Calu3 (cell line): ENCODE results near the gene DNAJB13. TPM values are rescaled to one million over a fixed set of nuclear protein-coding genes. Genes with fewer than 3 reads are reported as not detected.

Source experiments
- BruUV-seq: library from RNA; stranded (reverse); fragments of 400-500 nt; replicated peaks from 2 replicates; lab custom pipeline; 2021; lab: Mats Ljungman, UMichigan
- CTCF ChIA-PET: fragments of 300-600 bp; sonication (Branson Sonifier 250); formaldehyde crosslinking; loops from one replicate; lab custom pipeline; 2022; ENCODE audit warnings: antibody characterized with exemption; lab: Charles Lee
- DNase-seq: peaks from one replicate; pipeline ENCODE4 v3.0.0; 2022
- H3K27ac Mint-ChIP-seq: one replicate; pipeline ENCODE4 v1.8.0; 2022; ENCODE audit warnings: mixed read lengths; ENCODE audit not compliant: unreplicated experiment
- H3K27me3 Mint-ChIP-seq: one replicate; pipeline ENCODE4 v1.8.0; 2022; ENCODE audit warnings: mixed read lengths; ENCODE audit not compliant: unreplicated experiment
- H3K36me3 Mint-ChIP-seq: one replicate; pipeline ENCODE4 v1.8.0; 2022; ENCODE audit warnings: mild to moderate bottlenecking, moderate library complexity, mixed read lengths; ENCODE audit not compliant: insufficient read depth, unreplicated experiment
- H3K4me1 Mint-ChIP-seq: one replicate; pipeline ENCODE4 v1.8.0; 2022; ENCODE audit warnings: mild to moderate bottlenecking, low read depth, mixed read lengths; ENCODE audit not compliant: unreplicated experiment
- H3K4me3 Mint-ChIP-seq: one replicate; pipeline ENCODE4 v1.8.0; 2022; ENCODE audit warnings: mild to moderate bottlenecking, low read depth, moderate library complexity, mixed read lengths; ENCODE audit not compliant: unreplicated experiment
- H3K9me3 Mint-ChIP-seq: one replicate; pipeline ENCODE4 v1.8.0; 2022; ENCODE audit warnings: low read depth, mixed read lengths; ENCODE audit not compliant: unreplicated experiment
- CTCF ChIP-seq: fragments of 200-600 bp; IDR thresholded peaks from one replicate; pipeline ENCODE4 v1.8.0; 2022; ENCODE audit warnings: antibody characterized with exemption; ENCODE audit not compliant: unreplicated experiment
- intact Hi-C: fragments of 100-400 bp; cut with micrococcal nuclease; formaldehyde crosslinking; loops from one replicate; pipeline ENCODE4 v1.10.0; 2022; ENCODE audit not compliant: unreplicated experiment
- total RNA-seq: library from RNA; stranded (reverse); gene quantifications from 2 replicates; pipeline ENCODE4 v1.2.3, GENCODE V29; 2022

Gene DNAJB13
- total RNA-seq, 1 experiment from 2014 or later: 0.50 TPM

GRCh38 chr11:73995731-73996130, 44.9 kb downstream of the DNAJB13 start:
- no TSS peak for BruUV-seq
- Mint-ChIP-seq H3K9me3 (no peaks in the 10 kb centered on the region), H3K36me3 (no peaks in the 10 kb centered on the region), H3K27me3 (no peaks in the 10 kb centered on the region), H3K27ac (no peak overlapping the region), H3K4me1 (no peaks in the 10 kb centered on the region), H3K4me3 (no peak overlapping the region)
- no peak for TF ChIP-seq CTCF
- CTCF ChIA-PET: no interaction called here
- intact Hi-C loops: no loop called here
- DNase-seq: no peak

GRCh38 chr11:73996161-73996747, 45.4 kb downstream of the DNAJB13 start:
- Mint-ChIP-seq H3K4me1 (no peaks in the 10 kb centered on the region), H3K9me3 (no peaks in the 10 kb centered on the region), H3K4me3 (no peak overlapping the region), H3K27ac (no peak overlapping the region), H3K27me3 (no peaks in the 10 kb centered on the region), H3K36me3 (no peaks in the 10 kb centered on the region)
- intact Hi-C loops: no loop called here
- BruUV-seq: no TSS peak
- TF ChIP-seq CTCF: no peak
- CTCF ChIA-PET: no interaction called here
- no peak for DNase-seq

GRCh38 chr11:73997120-73997770, 46.4 kb downstream of the DNAJB13 start:
- H3K27ac Mint-ChIP-seq: no peak overlapping the region
- no TSS peak for BruUV-seq
- no peaks in the 10 kb centered on the region for H3K36me3 Mint-ChIP-seq
- no peaks in the 10 kb centered on the region for H3K9me3 Mint-ChIP-seq
- H3K4me3 Mint-ChIP-seq: no peak overlapping the region
- no peak for TF ChIP-seq CTCF
- intact Hi-C loops: no loop called here
- H3K27me3 Mint-ChIP-seq: no peaks in the 10 kb centered on the region
- H3K4me1 Mint-ChIP-seq: no peaks in the 10 kb centered on the region
- no peak for DNase-seq
- CTCF ChIA-PET: no interaction called here

GRCh38 chr11:73998846-73999575, 48.2 kb downstream of the DNAJB13 start:
- intact Hi-C loops: no loop called here

More at GRCh38 chr11:73998846-73999575, 48.2 kb downstream of the DNAJB13 start:
- Mint-ChIP-seq H3K4me1 (no peaks in the 10 kb centered on the region), H3K36me3 (no peaks in the 10 kb centered on the region), H3K4me3 (no peak overlapping the region), H3K27ac (no peak overlapping the region), H3K27me3 (no peaks in the 10 kb centered on the region), H3K9me3 (no peaks in the 10 kb centered on the region)
- TF ChIP-seq CTCF: no peak
- BruUV-seq: no TSS peak
- CTCF ChIA-PET: interaction anchor here (0.7 kb wide), 1 partner anchor 237 kb away, joined by 3 read pairs; no protein-coding TSS in a partner anchor
- no peak for DNase-seq
